NK-92 (cell line): ENCODE results near the gene PHF12.
"Not testable (repeated sequence)": the region's sequence is repeated elsewhere in the genome, so short reads cannot be mapped to it uniquely, and the experiment has no call there.

Experiments used
- DNase-seq: peaks from one replicate; lab custom pipeline; 2025; ENCODE audit not compliant: unreplicated experiment; lab: John Stamatoyannopoulos, UW

PHF12 gene

DNA sequence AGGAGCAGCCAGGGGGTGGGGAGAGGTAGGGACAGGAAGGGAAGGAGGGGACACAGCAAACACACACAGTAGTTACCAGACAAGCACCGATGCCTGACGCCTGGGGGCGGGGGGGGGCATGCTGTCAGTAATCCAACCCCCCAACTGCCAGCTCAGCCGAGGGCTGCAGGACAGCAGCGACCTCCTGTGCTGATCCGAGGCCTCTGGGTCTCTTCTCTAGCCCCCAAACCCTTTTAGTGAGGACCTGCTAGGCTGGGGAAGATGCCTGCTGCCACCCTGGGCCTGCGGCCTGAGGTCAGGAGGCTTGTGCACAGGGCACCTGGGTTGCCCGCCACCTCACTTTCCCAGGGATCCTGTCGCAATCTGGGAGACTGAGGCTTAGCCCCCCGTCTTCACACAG is 65.4 kb downstream of the PHF12 start:
- DNase-seq: no peak

DNA sequence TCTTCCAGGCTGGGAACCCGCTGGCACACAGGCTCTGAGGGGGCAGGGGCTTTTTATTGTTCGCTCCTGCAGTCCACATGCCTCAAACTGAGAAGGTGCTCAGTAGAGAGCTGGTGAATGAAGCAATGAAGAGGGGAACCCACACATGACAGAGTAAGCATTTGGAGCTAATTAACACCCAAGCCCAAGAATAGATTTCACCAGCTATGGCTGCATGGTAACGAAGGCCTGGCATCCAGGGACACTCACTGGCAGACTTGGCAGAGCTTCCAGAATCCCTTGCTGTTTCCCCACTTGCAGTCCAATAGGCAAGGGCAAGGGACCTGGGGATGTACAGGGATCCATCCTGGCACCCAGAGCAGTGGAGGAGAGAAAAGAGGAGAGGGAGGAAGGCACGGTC is 66.0 kb downstream of the PHF12 start:
- no peak for DNase-seq

DNA sequence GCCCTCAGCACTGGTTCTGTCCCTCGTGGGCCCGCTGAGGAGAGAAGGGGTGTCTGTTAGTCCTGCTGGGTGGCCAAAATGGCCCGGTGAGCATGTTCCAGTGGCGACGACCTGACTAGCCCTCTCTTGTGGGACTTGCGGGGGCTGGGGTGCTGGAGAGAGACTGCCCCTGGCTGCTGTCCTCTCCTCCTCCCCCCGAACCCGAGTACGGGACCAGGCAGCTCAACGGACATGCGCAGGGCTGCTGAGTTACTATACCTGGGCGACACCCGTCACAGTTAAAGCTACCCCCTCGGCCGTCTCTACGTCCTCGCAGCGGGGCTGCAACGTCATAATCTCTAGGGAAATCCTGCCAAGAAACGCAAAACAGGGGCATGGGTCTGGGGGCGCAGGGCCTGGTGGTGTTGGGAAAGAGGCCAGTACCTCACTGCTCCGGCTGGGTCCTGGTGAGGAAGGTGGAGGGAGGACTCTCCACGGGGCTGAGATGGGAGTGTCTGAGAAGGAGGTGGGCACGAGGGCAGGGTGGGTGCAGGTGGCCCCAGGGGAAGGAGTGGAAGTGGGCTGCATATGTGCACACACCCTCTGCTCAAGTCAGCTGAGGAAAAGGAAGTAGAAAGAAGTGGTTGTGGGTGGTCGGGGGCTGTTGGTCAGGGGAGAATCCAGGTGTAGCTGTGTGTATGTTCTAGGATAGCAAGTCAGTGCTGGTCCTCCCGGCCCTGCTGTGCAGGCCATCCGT is 67.2 kb downstream of the PHF12 start:
- DNase-seq: no peak

DNA sequence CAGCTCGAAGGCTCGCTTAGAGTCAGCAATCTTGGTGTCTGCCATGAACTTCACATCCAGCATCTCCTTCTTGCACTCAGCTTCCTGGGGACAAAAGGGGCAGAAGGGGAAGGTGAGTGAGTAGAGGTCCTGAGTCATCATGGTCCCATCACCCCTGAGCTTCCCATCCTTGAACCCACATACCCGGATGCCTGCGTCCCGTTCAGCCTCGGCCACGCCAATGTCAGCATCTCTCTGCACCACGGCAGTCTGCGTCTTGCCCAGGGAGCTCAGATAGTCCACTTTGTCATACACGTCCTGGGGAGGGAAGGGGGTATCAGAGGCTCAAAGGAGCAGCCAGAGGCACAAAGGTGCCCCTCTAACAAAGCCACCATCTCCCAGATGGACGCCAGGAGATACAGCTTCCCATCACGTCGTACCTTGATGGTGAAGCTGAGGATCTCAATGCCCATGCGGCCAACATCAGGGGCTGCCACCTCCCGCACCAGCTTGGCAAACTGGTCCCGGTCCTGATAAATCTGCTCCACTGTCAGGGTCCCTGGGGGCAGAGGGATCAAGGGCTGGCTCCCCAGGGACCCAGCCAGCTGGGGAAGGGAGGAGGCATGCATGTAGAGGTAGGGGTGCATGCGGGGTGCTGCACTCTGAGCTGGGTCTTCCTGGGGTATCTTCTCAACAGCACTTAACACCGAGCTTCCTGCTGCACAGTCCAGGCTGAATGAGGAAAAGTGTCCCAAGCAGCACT is 69.0 kb downstream of the PHF12 start:
- DNase-seq: no peak

DNA sequence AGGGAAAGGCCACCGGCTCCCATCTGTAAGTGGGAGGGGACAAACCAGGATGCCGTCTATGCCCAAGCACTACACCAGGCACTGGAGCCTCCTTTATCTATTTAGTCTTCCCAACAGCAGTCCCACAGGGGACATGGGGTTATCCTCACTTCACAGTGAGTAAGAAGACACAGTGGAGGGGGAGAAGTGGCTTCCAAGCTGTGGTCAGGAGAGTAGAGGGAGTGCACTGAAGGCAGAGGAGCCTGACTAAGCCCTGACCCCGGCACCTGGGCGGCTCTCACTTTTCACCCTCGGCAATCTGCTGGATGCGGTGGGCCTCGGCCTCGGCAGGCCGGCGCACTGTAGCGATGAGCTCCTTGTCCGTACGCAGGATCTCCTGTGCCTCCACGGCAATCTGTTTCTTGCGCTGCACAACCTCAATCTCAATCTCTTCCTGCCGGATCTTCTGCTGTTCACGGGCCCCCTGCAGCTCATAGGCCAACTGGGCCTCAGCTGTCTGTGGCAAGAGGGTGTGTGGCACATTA is 69.7 kb downstream of the PHF12 start:
- DNase-seq: no peak

DNA sequence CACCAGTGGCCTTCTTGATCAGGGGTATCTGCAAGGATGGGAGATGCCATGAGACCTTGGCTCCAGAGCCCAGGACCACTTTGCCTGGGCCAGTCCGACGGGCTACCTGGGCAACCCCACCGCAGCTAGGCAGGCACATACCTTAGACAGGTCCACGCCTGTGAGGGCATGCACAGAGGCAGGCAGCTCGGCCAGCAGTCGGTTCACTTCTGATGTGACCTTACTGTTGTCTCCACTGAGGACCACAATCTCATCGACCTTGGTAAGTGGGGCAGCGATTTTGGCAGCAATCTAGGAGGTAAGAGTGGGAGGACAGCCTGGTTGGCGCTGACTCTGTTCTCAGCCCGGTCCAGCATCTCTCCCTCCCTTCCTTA is 70.8 kb downstream of the PHF12 start:
- DNase-seq: no peak

DNA sequence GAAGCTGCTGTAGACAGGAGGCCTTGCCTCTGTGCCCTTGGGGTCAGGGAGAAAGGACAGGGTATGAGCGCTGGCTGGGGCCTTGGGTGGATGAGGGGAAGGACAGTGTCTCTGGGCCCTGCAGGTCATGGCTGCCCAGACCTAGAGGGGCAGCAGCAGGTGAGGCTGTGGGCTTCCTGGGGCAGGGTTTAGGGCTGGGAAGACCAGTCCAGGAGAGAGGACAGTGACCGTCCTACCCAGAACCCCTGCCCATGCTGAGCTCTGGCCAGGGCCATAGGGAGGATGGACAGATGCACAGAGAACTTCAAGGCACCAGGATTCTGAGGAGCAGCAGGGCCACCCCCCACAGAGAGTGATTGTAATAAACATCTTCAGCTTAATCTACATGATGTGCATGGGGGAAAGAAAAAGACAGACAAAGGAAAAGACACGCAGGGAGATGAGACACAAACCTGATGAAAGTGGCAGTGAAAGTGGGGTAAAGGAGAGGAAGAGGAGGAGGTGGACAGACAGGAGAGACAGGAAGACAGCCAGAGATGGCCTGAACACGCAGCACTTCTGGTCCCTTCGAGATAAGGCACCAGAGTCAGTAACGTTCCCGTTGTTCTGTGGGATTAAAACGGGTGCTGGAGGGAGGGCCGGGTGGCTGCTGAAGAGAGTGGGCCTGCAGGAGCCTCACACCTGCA is 71.3 kb downstream of the PHF12 start:
- DNase-seq: no peak

DNA sequence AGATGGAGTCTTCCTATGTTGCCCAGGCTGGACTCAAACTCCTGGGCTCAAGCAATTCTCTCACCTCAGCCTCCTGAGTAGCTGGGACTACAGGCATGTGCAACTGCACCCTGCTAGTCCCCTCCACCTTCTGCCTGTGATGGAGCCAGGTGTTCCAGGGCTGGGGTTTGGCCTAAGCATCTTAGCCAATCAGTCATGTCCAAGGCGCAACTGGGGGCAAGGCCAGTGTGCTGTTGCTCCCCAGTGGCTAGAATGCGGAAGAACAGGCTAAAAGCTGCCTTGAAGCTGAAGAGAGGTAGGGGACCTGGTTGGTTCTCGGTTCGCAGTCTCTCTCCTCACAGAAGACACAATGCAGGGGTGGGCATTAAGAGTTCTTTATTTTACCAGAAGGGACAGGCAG is 72.3 kb downstream of the PHF12 start:
- no peak for DNase-seq

DNA sequence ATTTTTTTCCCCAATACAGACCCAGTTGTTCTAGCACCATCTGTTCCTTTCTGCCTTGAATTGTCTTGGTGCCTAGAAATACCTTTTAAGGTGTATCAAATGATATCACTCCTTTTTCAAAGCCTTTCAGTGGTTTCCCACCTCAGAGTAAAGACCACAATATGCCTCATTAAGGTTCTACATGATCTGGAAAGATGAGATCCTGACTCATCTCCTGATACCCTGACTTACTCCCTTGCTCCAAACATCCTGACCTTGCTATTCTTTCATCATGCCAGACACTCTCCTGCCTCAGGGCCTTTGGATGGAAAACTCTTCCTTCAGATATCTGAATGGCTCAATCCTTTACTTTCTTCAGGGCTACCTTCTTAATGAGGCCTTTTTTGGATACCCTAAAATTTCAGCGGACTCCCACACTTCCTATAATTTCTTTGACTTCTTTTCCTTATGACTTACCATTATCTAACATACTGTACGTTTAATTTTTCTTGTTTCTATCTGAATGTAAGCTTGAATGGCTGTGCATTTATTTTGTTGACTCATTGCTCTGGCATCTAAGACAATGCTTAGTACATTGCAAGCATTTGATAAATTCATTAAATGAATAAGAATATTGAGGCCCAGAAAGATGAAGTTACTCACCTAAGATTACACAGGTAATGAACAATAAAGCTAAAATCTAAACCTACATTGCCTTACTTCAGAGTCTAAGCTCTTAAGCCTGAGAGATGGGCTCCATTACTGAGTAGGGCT is 73.0 kb downstream of the PHF12 start:
- no peak for DNase-seq

DNA sequence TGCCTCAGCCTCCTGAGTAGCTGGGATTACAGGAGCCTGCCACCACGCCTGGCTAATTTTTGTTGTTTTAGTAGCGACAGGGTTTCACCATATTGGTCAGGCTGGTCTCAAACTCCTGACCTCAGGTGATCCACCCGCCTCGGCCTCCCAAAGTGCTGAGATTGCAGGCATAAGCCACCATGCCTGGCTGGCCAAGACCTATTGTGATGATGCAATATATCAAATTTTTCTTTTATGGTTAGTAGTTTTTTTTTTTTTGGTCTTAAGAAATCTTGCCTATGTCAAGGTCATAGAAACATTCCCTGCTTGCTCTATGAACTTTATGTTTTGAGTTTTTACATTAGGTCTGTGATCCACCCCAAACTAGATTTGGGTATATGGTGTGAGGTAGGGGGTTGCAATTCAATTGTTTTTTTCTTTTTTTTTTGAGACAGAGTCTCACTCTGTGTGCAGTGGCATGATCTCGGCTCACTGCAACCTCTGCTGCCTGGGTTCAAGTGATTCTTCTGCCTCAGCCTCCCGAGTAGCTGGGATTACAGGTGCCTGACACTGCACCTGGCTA is 74.1 kb downstream of the PHF12 start:
- not testable (repeated sequence) for DNase-seq

DNA sequence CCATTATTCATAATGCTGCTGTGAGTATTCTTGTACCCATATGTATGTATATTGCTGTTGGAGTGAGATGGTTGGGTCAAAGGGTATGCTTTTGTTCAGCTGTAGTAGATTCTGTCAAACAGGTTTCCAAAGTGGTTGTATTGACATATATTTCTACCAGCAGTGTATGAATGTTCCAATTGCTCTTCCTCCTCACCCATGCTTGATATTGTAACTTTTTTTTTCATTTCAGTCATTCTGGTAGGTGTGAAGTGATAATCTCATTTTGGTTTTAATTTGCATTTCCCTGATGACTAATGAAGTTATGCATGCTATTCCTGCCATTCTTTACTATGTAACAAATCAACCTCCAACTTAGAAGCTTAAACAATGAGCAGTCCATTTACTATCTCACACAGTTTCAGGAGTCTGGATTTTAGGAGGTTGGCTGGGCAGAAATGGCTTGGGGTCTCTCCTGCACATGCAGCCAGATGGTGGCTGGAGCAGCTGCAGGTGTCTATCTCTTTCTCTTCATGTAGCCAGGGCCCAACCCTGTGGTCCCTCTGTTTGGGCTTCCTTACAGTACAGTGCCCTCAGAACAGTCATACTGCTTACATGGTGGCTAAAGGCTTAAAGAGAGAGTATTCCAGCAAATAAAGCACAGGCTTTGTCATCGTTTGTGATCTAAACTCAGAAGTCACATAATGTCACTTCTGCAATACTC is 75.3 kb downstream of the PHF12 start:
- DNase-seq: no peak

DNA sequence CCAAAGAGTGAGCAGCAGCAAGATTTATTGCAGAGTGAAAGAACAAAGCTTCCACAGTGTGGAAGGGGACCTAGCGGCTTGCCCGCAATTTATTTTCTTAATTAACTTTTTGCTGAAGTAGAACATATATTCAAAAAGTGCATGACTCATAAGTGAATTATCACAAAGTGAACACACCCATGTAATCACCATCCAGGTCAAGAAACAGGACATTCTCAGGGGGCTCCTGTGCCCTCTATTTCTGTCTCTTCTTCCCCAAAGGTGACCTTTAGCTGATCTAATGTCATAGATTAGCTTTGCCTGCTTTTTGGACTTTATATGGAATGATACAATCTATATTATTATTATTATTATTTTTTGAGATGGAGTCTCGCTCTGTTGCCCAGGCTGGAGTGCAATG is 76.6 kb downstream of the PHF12 start:
- no peak for DNase-seq

DNA sequence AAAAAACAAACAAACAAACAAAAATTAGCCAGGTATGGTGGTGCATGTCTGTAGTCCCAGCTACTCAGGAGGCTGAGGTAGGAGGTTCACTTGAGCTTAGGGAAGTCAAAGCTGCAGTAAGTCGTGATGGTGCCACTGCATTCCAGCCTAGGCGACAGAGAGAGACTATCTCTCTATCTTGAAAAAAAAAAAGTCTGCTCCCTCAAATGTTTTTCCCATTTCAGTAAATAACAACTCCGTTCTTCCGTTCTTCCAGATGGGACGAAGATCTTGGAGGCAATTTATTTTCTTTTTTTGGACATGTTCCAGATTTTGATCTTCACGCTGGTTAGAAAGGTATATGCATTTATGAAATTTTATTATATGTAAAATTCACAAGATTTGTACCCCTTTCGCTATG is 77.5 kb downstream of the PHF12 start:
- no peak for DNase-seq

DNA sequence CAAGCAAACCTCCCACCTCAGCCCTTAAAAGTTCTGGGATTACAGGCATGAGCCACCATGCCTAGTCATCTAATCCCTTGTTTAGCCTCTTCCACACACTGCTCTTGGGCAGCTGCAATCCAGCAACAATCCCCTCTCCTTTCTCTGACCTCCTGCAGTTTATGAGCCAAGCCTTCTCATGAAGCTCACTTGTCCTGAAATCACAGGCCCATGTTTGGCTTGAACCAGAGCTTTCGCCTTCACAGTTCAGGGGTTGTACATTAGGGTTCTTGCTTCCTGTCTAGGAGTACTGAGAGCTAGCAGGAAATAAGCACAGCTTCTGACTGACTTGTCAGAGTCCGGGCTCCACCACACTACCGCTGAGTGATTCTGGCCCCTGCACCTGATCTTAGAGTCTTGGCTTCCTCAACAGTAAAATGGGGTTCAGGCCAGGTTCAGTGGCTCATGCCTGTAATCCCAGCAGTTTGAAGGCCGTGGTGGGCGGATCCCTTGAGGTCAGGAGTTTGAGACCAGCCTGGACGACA is 80.2 kb downstream of the PHF12 start:
- DNase-seq: no peak

DNA sequence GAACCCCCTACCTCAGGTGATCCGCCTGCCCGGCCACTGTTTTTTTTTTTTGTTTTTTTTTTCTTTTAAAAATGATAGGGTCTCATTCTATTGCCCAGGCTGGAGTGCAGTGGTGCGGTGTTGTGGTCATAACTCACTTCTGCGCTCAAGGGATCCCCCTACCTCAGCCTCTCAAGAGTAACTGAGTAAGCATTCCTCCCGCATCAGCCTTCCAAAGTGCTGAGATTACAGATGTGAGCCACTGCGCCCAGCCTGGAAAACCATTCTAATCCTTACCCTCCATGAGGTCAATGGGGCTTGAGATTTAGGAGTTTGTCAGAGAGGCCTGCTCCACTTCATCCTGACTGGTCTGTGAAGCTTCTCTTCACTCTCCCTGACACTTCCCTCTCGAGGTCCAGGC is 84.0 kb downstream of the PHF12 start:
- DNase-seq: no peak

DNA sequence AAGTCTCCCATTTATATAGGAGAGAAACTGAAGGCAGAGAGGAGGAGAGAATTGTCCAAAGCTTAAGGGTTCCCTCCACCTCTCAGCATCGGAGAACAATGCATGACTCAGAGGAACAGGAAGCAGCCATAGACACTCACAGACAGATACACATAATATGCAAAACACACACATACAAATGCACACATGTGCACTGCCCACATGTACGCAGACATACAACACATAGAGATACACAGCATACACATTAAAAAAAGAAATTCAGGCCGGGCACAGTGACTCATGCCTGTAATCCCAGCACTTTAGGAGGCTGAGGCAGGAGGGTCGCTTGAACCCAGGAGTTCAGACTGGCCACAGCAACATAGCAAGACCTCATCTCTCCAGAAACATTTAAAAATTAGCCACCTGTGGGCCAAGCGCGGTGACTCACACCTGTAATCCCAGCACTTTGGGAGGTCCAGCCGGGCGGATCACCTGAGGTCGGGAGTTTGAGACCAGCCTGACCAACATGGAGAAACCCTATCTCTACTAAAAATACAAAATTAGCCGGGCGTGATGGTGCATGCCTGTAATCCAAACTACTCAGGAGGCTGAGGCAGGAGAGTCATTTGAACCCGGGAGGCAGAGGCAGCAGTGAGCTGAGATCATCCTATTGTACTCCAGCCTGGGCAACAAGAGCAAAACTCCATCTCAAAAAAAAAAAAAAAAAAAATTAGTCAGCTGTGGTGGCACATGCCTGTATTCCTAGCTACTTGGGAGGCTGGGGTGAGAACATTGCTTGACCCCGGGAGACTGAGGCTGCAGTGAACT is 85.2 kb downstream of the PHF12 start:
- no peak for DNase-seq

DNA sequence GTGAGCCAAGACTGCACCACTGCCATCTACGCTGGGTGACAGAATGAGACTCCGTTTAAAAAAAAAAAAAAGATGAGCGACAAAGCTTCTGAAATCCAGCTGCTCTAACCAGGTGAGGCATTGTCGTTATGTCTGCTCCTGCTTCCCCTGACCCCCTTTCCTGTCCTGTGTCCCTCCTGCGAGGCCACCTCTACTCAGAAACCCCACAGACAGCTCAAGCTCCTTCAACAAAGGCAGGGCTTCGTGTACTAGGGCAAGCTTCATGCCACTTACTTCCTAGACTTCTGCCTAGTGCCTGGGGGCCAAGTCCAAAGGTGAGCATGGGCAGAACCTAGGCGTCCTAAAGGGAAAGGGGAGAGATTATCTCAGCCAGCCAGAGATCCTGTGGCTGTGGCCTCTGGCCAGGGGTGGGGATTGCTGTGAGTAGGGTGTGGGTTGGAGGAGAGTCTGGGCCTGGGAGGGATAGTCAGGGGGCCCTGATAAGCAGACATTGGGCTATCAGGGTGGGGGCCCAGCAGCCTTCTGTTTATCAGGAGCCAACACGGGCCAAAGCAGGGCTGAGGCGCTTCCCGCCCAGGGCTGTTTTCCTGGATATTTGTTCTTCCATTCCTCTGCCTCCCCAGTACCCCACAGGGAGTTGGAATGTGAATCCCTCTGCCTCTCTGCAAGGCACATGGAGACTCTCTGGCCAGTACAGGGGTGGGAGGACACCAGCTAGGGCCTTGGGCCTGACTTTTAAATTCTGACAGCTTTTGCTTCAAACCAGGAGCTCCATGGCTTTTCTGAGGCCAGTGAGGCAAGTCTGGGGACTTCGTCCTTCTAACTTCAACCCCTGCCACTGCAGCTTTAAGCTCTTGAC is 86.1 kb downstream of the PHF12 start:
- no peak for DNase-seq

DNA sequence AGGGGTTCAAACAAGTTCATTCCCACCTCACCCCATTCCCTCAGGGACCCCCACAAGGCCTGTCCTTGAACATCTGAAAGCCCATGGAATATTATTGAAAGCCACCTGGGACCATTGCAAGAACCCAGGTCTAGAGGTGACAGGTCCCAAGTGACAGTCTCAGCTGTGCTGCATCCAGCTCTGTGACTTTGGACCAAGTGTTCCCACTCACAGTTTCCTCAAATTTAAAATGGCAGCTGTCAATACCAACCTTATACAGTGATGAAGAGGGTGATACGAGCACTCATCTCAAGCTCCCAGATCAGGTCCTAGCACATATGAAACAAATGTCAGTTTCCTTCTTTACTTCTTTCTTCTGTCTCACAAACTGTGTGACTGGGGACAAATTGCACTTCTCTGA is 87.4 kb downstream of the PHF12 start:
- DNase-seq: no peak
